ENCODE data around the gene SNX13. TPM values are rescaled to one million over a fixed set of nuclear protein-coding genes. Genes with fewer than 3 reads are reported as not detected.

The SNX13 gene
- total and polyA plus RNA-seq, 8 donors: 36.1 to 51.4 (median 43.2) TPM

DNA sequence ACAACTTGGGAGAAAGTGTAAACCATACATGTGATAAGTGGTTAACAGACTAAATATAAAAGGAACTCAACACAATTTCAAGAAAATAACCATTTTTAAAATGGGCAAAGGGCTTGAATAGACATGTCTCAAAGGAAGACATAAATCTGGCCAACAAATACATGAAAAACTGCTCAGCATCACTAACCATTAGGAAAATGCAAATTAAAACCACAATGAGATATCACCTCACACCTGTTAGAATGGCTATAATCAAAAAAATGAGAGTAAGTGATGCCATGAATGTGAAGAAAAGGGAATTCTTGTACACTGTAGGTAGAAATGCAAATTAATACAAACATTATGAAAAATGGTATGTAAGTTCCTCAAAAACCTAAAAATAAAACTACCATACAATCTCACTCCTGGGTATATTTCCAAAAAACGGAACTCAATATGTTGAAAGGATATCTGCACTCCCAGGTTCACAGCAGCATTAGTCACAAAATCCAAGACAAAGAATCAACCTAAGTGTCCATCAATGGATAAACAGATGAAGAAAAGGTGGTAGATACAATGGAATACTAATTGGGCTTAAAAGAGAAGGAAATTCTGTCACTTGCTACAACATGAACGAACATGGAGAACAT, 5.6 kb downstream of the SNX13 start:
- H3K4me3 ChIP-seq: no peak overlapping the region
- TF ChIP-seq, protein P1, sequence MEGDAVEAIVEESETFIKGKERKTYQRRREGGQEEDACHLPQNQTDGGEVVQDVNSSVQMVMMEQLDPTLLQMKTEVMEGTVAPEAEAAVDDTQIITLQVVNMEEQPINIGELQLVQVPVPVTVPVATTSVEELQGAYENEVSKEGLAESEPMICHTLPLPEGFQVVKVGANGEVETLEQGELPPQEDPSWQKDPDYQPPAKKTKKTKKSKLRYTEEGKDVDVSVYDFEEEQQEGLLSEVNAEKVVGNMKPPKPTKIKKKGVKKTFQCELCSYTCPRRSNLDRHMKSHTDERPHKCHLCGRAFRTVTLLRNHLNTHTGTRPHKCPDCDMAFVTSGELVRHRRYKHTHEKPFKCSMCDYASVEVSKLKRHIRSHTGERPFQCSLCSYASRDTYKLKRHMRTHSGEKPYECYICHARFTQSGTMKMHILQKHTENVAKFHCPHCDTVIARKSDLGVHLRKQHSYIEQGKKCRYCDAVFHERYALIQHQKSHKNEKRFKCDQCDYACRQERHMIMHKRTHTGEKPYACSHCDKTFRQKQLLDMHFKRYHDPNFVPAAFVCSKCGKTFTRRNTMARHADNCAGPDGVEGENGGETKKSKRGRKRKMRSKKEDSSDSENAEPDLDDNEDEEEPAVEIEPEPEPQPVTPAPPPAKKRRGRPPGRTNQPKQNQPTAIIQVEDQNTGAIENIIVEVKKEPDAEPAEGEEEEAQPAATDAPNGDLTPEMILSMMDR (IDR thresholded peaks at IDR 0.05): no peak
- no peaks in the 10 kb centered on the region for H3K36me3 ChIP-seq
- H3K27me3 ChIP-seq: no peaks in the 10 kb centered on the region
- intact Hi-C loops (cut with DNase I): no loop called here
- DNase-seq (no peak), ATAC-seq (no peak)
- peaks cover 3 to 79% of the 10 kb centered on the region in 2 donors for H3K4me1 ChIP-seq
- H3K27ac ChIP-seq: no peak overlapping the region
- H3K9me3 ChIP-seq: no peaks in the 10 kb centered on the region

DNA sequence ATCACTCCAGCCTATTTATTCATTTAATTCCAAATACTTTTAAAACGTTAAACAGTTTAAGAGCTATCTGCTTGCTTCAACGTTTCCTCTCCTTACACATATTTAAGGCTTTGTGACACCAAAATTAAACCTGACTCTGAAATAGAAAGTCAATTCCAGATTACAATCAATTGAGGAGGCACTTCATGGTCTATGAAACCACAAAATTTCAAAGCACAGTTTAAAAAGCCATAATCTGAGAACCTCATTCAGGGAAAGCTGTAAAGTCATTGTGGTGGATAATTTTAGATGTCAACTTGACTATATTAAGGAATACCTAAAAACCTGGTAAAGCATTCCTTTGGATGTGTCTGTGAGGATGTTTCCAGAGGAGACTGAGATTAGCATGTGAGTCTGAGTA, 6.2 kb downstream of the SNX13 start:
- Histone ChIP-seq H3K4me1 (peaks cover 3 to 78% of the 10 kb centered on the region in 2 donors), H3K4me3 (no peak overlapping the region), H3K9me3 (no peaks in the 10 kb centered on the region), H3K27me3 (no peaks in the 10 kb centered on the region), H3K36me3 (no peaks in the 10 kb centered on the region), H3K27ac (no peak overlapping the region)
- DNase-seq (no peak), ATAC-seq (no peak)
- intact Hi-C loops (cut with DNase I): no loop called here
- TF ChIP-seq, protein P1 (IDR thresholded peaks at IDR 0.05): no peak

- ATAC-seq: peak; percentile 76
- intact Hi-C loops (cut with DNase I): no loop called here
These were observed 7.5 kb downstream of the SNX13 start for GRCh38 chr7:17932770-17933169.

GRCh38 chr7:17931069-17931468, 9.2 kb downstream of the SNX13 start:
- peaks cover 0 to 49% of the 10 kb centered on the region in 2 donors for H3K4me1 ChIP-seq
- H3K9me3 ChIP-seq: no peaks in the 10 kb centered on the region
- H3K4me3 ChIP-seq: no peak overlapping the region
- no peak overlapping the region for H3K27ac ChIP-seq
- no peaks in the 10 kb centered on the region for H3K27me3 ChIP-seq
- ATAC-seq (no peak), DNase-seq (no peak)
- intact Hi-C loops (cut with DNase I): no loop called here
- TF ChIP-seq, protein P1 (IDR thresholded peaks at IDR 0.05): no peak
- H3K36me3 ChIP-seq: no peaks in the 10 kb centered on the region

More at GRCh38 chr7:17932770-17933169, 7.5 kb downstream of the SNX13 start:
- TF ChIP-seq, protein P1 (IDR thresholded peaks at IDR 0.05): no peak
- Histone ChIP-seq H3K4me3 (no peak overlapping the region), H3K36me3 (no peaks in the 10 kb centered on the region), H3K27ac (no peak overlapping the region), H3K4me1 (peaks cover 0 to 65% of the 10 kb centered on the region in 2 donors), H3K27me3 (no peaks in the 10 kb centered on the region), H3K9me3 (no peaks in the 10 kb centered on the region)
- no peak for DNase-seq

GRCh38 chr7:17930546-17930945, 9.7 kb downstream of the SNX13 start:
- no peak for DNase-seq
- Histone ChIP-seq H3K27me3 (no peaks in the 10 kb centered on the region), H3K36me3 (no peaks in the 10 kb centered on the region), H3K4me1 (peaks cover 0 to 44% of the 10 kb centered on the region in 2 donors), H3K27ac (no peak overlapping the region), H3K4me3 (no peak overlapping the region), H3K9me3 (no peaks in the 10 kb centered on the region)
- intact Hi-C loops (cut with DNase I): no loop called here
- ATAC-seq: no peak
- TF ChIP-seq, protein P1 (IDR thresholded peaks at IDR 0.05): no peak

All from left lung (tissue), 10 donors.